Smooth muscle cell (in vitro differentiated cells): ENCODE data around the gene FAM171A2. TPM values are rescaled to one million over a fixed set of nuclear protein-coding genes. Genes with fewer than 3 reads are reported as not detected.
"Not testable (repeated sequence)": the region's sequence is repeated elsewhere in the genome, so short reads cannot be mapped to it uniquely, and the experiment has no call there.

Experiments used
- DNase-seq: peaks from one replicate; lab custom pipeline; 2025; ENCODE audit not compliant: unreplicated experiment; lab: John Stamatoyannopoulos, UW
- H2AFZ ChIP-seq: fragments of 200-600 bp; sonication (generic); 2 replicates; pipeline ENCODE4 v1.6.0; 2016; ENCODE audit warnings: antibody characterized with exemption, low read depth, mild to moderate bottlenecking
- H3F3A ChIP-seq: fragments of 200-600 bp; sonication (generic); 2 replicates; pipeline ENCODE4 v1.6.0; 2017; ENCODE audit warnings: antibody characterized with exemption, low read depth
- H3K27ac ChIP-seq: fragments of 200-600 bp; sonication (generic); 2 replicates; pipeline ENCODE4 v1.5.1; 2016; ENCODE audit warnings: low read depth, mild to moderate bottlenecking
- H3K27me3 ChIP-seq: fragments of 200-600 bp; sonication (generic); 2 replicates; pipeline ENCODE4 v1.6.1; 2016; ENCODE audit warnings: low read depth, mild to moderate bottlenecking
- H3K36me3 ChIP-seq: fragments of 200-600 bp; sonication (generic); 2 replicates; pipeline ENCODE4 v1.5.1; 2016; ENCODE audit warnings: low read depth
- H3K4me1 ChIP-seq: fragments of 200-600 bp; sonication (generic); 2 replicates; pipeline ENCODE4 v1.5.1; 2016; ENCODE audit warnings: low read depth
- H3K4me2 ChIP-seq: fragments of 200-600 bp; sonication (generic); 2 replicates; pipeline ENCODE4 v1.6.0; 2016; ENCODE audit warnings: mild to moderate bottlenecking
- H3K4me3 ChIP-seq: fragments of 200-600 bp; sonication (generic); 2 replicates; pipeline ENCODE4 v1.5.1; 2016; ENCODE audit warnings: mild to moderate bottlenecking
- H3K79me2 ChIP-seq: fragments of 200-600 bp; sonication (generic); 2 replicates; pipeline ENCODE4 v1.6.0; 2016; ENCODE audit warnings: low read depth, mild to moderate bottlenecking
- H3K9ac ChIP-seq: fragments of 200-600 bp; sonication (generic); 2 replicates; pipeline ENCODE4 v1.6.0; 2016; ENCODE audit warnings: low read depth
- H3K9me3 ChIP-seq: fragments of 200-600 bp; sonication (generic); replicated peaks from 2 replicates; pipeline ENCODE4 v1.5.1; 2016; ENCODE audit warnings: low read depth
- H4K20me1 ChIP-seq: fragments of 200-600 bp; sonication (generic); 2 replicates; pipeline ENCODE4 v1.6.0; 2016; ENCODE audit warnings: low read depth
- WGBS: methylation state at CpG from one replicate; pipeline ENCODE4 v1.1.7; 2016; ENCODE audit warnings: low lambda C conversion rate; 5-methylcytosine and 5-hydroxymethylcytosine counted together
- polyA plus RNA-seq: library from polyadenylated mRNA; unstranded; fragments of >200 nt; fragmentation: Nextera tagmentation; extraction: Ambion mirVana; gene quantifications from 2 replicates; pipeline ENCODE4 v1.2.1, GENCODE V29; 2016
- total RNA-seq: library from RNA; depleted of rRNA; stranded (reverse); fragments of >200 nt; gene quantifications from 2 replicates; pipeline ENCODE4 v1.2.3, GENCODE V29; 2014
- TF ChIP-seq, protein P1 (sequence below): fragments of 200-600 bp; sonication (generic); IDR thresholded peaks from 2 replicates; pipeline ENCODE4 v1.5.1; 2017; ENCODE audit warnings: borderline replicate concordance, mild to moderate bottlenecking, antibody characterized with exemption; ENCODE audit not compliant: insufficient read depth, poor library complexity, severe bottlenecking

FAM171A2 gene
- total and polyA plus RNA-seq, 2 experiments from 2014 or later = 28.4 to 31.5 TPM

DNA sequence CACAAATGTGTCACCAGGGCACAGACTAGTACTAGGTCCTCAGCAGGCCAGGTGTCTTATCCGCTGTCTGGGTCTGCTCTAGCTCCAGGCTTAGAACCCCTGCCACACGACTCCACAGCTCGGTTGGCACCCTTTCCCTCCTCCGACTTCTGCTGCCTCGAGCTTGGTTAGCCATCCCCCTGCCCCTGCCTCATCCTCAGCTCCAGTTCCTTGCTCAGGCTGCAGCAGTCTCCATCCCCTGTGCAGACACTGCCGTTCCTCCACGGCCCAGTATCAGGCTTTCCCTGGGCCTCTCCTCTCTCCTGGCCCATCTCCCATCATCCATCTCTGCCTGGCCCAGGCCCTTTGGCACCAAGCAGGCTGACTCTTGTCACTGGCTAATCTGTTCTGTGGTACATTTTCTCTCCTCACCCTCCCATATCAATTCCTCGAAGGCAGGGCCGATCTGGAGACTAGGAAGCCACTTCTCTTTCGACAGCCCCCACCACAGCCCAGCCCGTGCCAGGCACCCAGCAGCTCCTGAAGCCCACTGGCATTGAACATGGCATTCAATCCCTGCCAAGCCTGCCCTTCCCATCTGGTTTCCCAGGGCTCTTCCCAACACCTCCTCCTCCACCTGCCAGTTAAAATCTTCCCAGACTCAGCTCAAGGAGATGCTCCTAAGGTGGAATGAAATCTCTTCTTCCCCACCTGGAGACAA, 20.0 kb downstream of the FAM171A2 start:
- Histone ChIP-seq H3K36me3 (no peaks in the 10 kb centered on the region), H3K79me2 (no peaks in the 10 kb centered on the region), H3K4me2 (no peak overlapping the region), H3K4me1 (no peaks in the 10 kb centered on the region), H4K20me1 (peaks cover 10% of the 10 kb centered on the region), H2AFZ (no peak overlapping the region), H3K9ac (no peak overlapping the region), H3K9me3 (no peaks in the 10 kb centered on the region), H3K27me3 (no peaks in the 10 kb centered on the region), H3F3A (no peaks in the 10 kb centered on the region), H3K27ac (no peak overlapping the region), H3K4me3 (no peak overlapping the region)
- no peak for DNase-seq
- TF ChIP-seq, protein P1, sequence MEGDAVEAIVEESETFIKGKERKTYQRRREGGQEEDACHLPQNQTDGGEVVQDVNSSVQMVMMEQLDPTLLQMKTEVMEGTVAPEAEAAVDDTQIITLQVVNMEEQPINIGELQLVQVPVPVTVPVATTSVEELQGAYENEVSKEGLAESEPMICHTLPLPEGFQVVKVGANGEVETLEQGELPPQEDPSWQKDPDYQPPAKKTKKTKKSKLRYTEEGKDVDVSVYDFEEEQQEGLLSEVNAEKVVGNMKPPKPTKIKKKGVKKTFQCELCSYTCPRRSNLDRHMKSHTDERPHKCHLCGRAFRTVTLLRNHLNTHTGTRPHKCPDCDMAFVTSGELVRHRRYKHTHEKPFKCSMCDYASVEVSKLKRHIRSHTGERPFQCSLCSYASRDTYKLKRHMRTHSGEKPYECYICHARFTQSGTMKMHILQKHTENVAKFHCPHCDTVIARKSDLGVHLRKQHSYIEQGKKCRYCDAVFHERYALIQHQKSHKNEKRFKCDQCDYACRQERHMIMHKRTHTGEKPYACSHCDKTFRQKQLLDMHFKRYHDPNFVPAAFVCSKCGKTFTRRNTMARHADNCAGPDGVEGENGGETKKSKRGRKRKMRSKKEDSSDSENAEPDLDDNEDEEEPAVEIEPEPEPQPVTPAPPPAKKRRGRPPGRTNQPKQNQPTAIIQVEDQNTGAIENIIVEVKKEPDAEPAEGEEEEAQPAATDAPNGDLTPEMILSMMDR = no peak
- 88% methylated on average over 11 of the region's 11 CpGs for WGBS

DNA sequence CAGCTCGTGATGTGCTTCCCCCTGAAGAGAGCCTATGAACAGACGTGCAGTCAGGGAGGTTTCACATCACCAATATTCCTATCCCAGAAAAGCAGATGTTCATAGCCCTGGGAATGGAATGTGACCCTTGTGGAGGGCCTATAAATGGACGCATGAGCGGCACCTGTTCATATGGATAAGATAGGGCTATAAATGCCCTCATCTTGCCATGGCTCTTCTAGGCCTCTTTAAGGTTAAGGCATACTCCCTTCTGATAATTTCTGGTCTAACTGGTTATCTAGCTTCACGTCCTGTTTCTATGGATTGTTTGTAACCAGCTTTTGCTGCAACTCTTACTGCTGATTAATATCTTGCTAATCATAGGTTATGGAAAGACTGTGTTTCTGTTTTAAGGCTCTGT, 23.1 kb downstream of the FAM171A2 start:
- H2AFZ ChIP-seq, H3K4me2 ChIP-seq, H3K9me3 ChIP-seq, H3K4me1 ChIP-seq, H3K36me3 ChIP-seq, H3K79me2 ChIP-seq, H3K4me3 ChIP-seq, H3K27me3 ChIP-seq, DNase-seq, H4K20me1 ChIP-seq, H3K27ac ChIP-seq, H3K9ac ChIP-seq, H3F3A ChIP-seq: not testable (repeated sequence)
- WGBS = 74% methylated on average over 5 of the region's 5 CpGs

DNA sequence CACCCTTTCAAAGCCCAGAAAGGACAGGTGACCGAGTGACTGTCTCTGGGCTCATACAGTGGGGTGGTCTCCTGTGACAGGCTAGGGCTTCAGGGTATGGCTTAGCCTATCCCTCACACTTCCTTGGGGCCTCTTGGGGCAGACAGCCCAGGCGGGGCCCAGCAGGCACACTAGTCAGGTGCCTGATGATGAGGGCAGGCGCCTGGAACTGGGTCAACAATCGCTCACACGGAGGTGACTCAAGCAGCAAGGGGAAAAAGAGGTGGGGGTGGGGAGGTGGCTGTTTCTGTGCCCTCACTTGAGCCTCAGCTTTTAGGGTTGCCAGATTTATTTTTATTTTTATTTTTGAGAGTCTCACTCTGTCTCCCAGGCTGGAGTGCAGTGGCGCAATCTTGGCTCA, 25.0 kb downstream of the FAM171A2 start:
- H3K9me3 ChIP-seq = no peaks in the 10 kb centered on the region
- H3K9ac ChIP-seq = no peak overlapping the region
- DNase-seq = no peak
- H2AFZ ChIP-seq = no peak overlapping the region
- TF ChIP-seq, protein P1 = no peak
- no peaks in the 10 kb centered on the region for H3K4me1 ChIP-seq
- no peaks in the 10 kb centered on the region for H3K27me3 ChIP-seq
- no peak overlapping the region for H3K27ac ChIP-seq
- no peaks in the 10 kb centered on the region for H3K36me3 ChIP-seq
- H3F3A ChIP-seq = no peaks in the 10 kb centered on the region
- 70% methylated on average over 6 of the region's 6 CpGs for WGBS
- H3K79me2 ChIP-seq = no peaks in the 10 kb centered on the region
- no peaks in the 10 kb centered on the region for H4K20me1 ChIP-seq
- H3K4me2 ChIP-seq = no peak overlapping the region
- H3K4me3 ChIP-seq = no peak overlapping the region

DNA sequence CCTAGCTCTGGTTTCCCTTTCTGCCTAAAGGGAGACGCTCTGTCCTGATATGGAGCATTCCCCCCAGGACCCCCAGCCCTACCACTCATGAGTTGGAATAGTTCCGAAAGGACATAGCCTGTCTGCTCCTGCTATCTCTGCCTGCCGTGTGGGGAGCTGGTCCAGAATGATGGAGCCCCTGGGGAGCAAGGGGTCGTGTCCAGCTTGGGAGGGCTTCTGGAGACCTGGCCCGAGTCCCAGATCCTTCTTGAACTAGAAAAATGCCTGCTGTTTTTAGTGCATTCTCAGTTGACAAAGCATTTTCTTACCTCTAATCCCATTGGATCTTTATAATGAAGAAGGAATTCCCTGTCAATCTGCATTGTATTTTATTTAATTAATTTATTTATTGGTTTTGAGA, 27.7 kb downstream of the FAM171A2 start:
- H3K79me2 ChIP-seq = no peaks in the 10 kb centered on the region
- no peak overlapping the region for H3K9ac ChIP-seq
- no peaks in the 10 kb centered on the region for H4K20me1 ChIP-seq
- H3F3A ChIP-seq = no peaks in the 10 kb centered on the region
- no peak for DNase-seq
- no peak overlapping the region for H3K4me2 ChIP-seq
- H3K4me3 ChIP-seq = no peak overlapping the region
- TF ChIP-seq, protein P1 = no peak
- H3K36me3 ChIP-seq = no peaks in the 10 kb centered on the region
- H2AFZ ChIP-seq = no peak overlapping the region
- WGBS = 81% methylated on average over 5 of the region's 5 CpGs
- no peaks in the 10 kb centered on the region for H3K27me3 ChIP-seq
- no peaks in the 10 kb centered on the region for H3K9me3 ChIP-seq
- H3K4me1 ChIP-seq = no peaks in the 10 kb centered on the region
- H3K27ac ChIP-seq = no peak overlapping the region
